Peyer's patch (tissue), 4 donors: ENCODE results near the gene RAE1.

ENCODE experiments used
- CTCF ChIP-seq, 6 experiments: fragments of 450-650 bp in 4 of 6; fragments of 200-600 bp in 2 of 6; sonication (generic) in 1 of 6; IDR thresholded peaks; one replicate each; pipeline ENCODE4 v1.5.1; 2017 to 2019; ENCODE audit warnings: antibody characterized with exemption in 6 of 6, mild to moderate bottlenecking in 3 of 6, moderate library complexity in 1 of 6
- POLR2A ChIP-seq, 2 donors: fragments of 450-650 bp; IDR thresholded peaks; one replicate each; pipeline ENCODE4 v1.5.1; 2017; ENCODE audit warnings: antibody characterized with exemption in 2 of 2, mild to moderate bottlenecking in 2 of 2, moderate library complexity in 2 of 2

- TF ChIP-seq CTCF (IDR thresholded peaks at IDR 0.05) (no peak), POLR2A (IDR thresholded peaks at IDR 0.05) (no peak)
Measured at GRCh38 chr20:57386762-57387161, 35.7 kb downstream of the RAE1 start.
